Neural cell (in vitro differentiated cells): ENCODE data around the gene DENND5A.

Experiments
- CTCF ChIP-seq: fragments of 450-650 bp; IDR thresholded peaks from 2 replicates; pipeline ENCODE4 v1.5.1; 2014; ENCODE audit warnings: antibody characterized with exemption, mild to moderate bottlenecking, moderate library complexity; ENCODE audit not compliant: poor library complexity, severe bottlenecking
- EZH2 ChIP-seq: fragments of 200-600, 300-800 bp; shearing (Covaris generic), sonication (generic); IDR thresholded peaks from 2 replicates; pipeline ENCODE4 v1.6.1; 2014; ENCODE audit warnings: antibody characterized with exemption, low read length, borderline replicate concordance, mild to moderate bottlenecking; ENCODE audit not compliant: insufficient read depth, poor library complexity, severe bottlenecking
- MXI1 ChIP-seq: fragments of 450-650 bp; conservative IDR thresholded peaks from 2 replicates; pipeline ENCODE4 v1.6.1; 2014; ENCODE audit warnings: antibody characterized with exemption, mild to moderate bottlenecking; ENCODE audit not compliant: poor library complexity, severe bottlenecking
- RAD21 ChIP-seq: fragments of 450-650 bp; conservative IDR thresholded peaks from 2 replicates; pipeline ENCODE4 v1.6.1; 2014; ENCODE audit warnings: antibody characterized with exemption, mild to moderate bottlenecking, moderate library complexity
- SMC3 ChIP-seq: fragments of 450-650 bp; conservative IDR thresholded peaks from 2 replicates; pipeline ENCODE4 v1.6.1; 2014; ENCODE audit warnings: antibody characterized with exemption, mild to moderate bottlenecking, moderate library complexity; ENCODE audit not compliant: poor library complexity
- TF ChIP-seq, protein P1 (sequence below): IDR thresholded peaks from 2 replicates; pipeline ENCODE4 v1.6.1; 2012; ENCODE audit warnings: borderline replicate concordance

- TF ChIP-seq CTCF (no peak), SMC3 (no peak), RAD21 (no peak), EZH2 (no peak), MXI1 (no peak)
- TF ChIP-seq, protein P1, sequence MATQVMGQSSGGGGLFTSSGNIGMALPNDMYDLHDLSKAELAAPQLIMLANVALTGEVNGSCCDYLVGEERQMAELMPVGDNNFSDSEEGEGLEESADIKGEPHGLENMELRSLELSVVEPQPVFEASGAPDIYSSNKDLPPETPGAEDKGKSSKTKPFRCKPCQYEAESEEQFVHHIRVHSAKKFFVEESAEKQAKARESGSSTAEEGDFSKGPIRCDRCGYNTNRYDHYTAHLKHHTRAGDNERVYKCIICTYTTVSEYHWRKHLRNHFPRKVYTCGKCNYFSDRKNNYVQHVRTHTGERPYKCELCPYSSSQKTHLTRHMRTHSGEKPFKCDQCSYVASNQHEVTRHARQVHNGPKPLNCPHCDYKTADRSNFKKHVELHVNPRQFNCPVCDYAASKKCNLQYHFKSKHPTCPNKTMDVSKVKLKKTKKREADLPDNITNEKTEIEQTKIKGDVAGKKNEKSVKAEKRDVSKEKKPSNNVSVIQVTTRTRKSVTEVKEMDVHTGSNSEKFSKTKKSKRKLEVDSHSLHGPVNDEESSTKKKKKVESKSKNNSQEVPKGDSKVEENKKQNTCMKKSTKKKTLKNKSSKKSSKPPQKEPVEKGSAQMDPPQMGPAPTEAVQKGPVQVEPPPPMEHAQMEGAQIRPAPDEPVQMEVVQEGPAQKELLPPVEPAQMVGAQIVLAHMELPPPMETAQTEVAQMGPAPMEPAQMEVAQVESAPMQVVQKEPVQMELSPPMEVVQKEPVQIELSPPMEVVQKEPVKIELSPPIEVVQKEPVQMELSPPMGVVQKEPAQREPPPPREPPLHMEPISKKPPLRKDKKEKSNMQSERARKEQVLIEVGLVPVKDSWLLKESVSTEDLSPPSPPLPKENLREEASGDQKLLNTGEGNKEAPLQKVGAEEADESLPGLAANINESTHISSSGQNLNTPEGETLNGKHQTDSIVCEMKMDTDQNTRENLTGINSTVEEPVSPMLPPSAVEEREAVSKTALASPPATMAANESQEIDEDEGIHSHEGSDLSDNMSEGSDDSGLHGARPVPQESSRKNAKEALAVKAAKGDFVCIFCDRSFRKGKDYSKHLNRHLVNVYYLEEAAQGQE: no peak
Observed at GRCh38 chr11:9182180-9182871, 82.8 kb downstream of the DENND5A start.
